ENCODE measurements around the gene GSTA2.

GRCh38 chr6:52726741-52727535 is 36.3 kb downstream of the GSTA2 start:
- TF ChIP-seq CTCF (IDR thresholded peaks at IDR 0.05; ENCODE audit: low read depth, low read length) (no peak), MAX (IDR thresholded peaks at IDR 0.05; ENCODE audit: low read depth, low read length) (no peak)
